ENCODE results near the gene GABRP. TPM values are rescaled to one million over a fixed set of nuclear protein-coding genes. Genes with fewer than 3 reads are reported as not detected.

Gene GABRP
- total and polyA plus RNA-seq, 8 donors: 0.07 to 4.0 (median 0.23) TPM; not detected in 1

DNA sequence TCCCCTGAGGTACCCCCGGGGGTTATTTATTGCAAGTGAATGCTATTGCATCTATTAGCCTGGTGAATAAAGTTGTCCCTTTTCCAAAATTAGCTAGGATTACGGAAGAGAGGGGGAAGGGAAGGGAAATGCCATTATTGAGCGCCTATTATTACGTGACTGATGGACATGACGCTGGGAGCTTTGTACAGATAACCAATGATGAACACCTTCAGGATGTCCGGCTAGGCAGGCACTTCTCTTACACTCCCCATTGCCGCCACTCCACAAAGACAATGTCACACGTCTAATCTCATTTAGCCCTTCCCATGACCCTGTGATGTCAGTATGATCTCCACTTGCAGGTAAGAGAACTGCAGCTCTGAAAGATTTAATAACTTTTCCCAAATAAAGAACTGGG lies 9.4 kb downstream of the GABRP start:
- FAIRE-seq (no peak), DNase-seq (no peak), ATAC-seq (no peak)
- intact Hi-C loops (cut with DNase I): loop anchor here in 2 of 3 donors (10.0 kb wide), 2 partner anchors 48 to 158 kb away; no protein-coding TSS in a partner anchor
- Histone ChIP-seq H3K4me1 (no peaks in the 10 kb centered on the region), H3K27ac (no peak overlapping the region), H3K36me3 (no peaks in the 10 kb centered on the region), H3K9me3 (no peaks in the 10 kb centered on the region), H3K27me3 (no peaks in the 10 kb centered on the region), H3K4me3 (no peak overlapping the region)
- 78 to 88% methylated on average over 8 of the region's 8 CpGs for WGBS, 2 donors
- TF ChIP-seq, protein P1, sequence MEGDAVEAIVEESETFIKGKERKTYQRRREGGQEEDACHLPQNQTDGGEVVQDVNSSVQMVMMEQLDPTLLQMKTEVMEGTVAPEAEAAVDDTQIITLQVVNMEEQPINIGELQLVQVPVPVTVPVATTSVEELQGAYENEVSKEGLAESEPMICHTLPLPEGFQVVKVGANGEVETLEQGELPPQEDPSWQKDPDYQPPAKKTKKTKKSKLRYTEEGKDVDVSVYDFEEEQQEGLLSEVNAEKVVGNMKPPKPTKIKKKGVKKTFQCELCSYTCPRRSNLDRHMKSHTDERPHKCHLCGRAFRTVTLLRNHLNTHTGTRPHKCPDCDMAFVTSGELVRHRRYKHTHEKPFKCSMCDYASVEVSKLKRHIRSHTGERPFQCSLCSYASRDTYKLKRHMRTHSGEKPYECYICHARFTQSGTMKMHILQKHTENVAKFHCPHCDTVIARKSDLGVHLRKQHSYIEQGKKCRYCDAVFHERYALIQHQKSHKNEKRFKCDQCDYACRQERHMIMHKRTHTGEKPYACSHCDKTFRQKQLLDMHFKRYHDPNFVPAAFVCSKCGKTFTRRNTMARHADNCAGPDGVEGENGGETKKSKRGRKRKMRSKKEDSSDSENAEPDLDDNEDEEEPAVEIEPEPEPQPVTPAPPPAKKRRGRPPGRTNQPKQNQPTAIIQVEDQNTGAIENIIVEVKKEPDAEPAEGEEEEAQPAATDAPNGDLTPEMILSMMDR (IDR thresholded peaks at IDR 0.05): no peak

DNA sequence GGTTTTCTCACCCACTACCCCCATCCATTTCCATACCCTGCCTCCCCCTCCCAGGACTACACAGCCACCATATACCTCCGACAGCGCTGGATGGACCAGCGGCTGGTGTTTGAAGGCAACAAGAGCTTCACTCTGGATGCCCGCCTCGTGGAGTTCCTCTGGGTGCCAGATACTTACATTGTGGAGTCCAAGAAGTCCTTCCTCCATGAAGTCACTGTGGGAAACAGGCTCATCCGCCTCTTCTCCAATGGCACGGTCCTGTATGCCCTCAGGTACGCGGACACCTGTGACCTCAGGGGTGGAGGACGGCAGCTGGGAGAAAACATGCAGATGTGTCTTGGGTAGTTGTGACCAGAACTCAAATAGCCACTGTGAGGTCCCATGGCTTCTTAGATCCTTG lies 11.6 kb downstream of the GABRP start:
- DNase-seq: no peak
- H3K27me3 ChIP-seq: no peaks in the 10 kb centered on the region
- no peak overlapping the region for H3K4me3 ChIP-seq
- intact Hi-C loops (cut with DNase I): loop anchor here in 2 of 3 donors (10.0 kb wide), 2 partner anchors 50 to 160 kb away; no protein-coding TSS in a partner anchor
- no peaks in the 10 kb centered on the region for H3K9me3 ChIP-seq
- H3K27ac ChIP-seq: no peak overlapping the region
- TF ChIP-seq, protein P1 (IDR thresholded peaks at IDR 0.05): no peak
- 84 to 90% methylated on average over 10 of the region's 10 CpGs for WGBS, 2 donors
- no peaks in the 10 kb centered on the region for H3K36me3 ChIP-seq
- no peak for FAIRE-seq
- no peaks in the 10 kb centered on the region for H3K4me1 ChIP-seq
- no peak for ATAC-seq

DNA sequence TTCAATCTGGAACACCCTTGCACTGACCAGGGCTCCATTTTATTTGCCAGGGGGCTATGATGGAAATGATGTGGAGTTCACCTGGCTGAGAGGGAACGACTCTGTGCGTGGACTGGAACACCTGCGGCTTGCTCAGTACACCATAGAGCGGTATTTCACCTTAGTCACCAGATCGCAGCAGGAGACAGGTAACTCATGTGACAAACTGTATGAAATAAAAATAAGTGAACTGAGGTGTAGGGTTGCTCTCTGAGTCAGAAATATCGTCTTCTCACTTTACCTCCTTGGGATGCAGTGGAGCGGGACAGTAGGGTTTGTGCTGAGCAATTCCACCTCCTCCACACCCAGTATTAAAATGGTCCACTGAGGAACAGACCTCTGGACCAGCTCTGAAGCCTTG lies 22.1 kb downstream of the GABRP start:
- 81 to 91% methylated on average over 7 of the region's 7 CpGs for WGBS, 2 donors
- peaks cover 0 to 5% (median 1%) of the 10 kb centered on the region in 4 donors for H3K27me3 ChIP-seq
- DNase-seq (no peak), ATAC-seq (no peak), FAIRE-seq (no peak)
- no peaks in the 10 kb centered on the region for H3K9me3 ChIP-seq
- no peaks in the 10 kb centered on the region for H3K4me1 ChIP-seq
- H3K36me3 ChIP-seq: no peaks in the 10 kb centered on the region
- H3K27ac ChIP-seq: no peak overlapping the region
- TF ChIP-seq, protein P1 (IDR thresholded peaks at IDR 0.05): no peak
- intact Hi-C loops (cut with DNase I): no loop called here
- no peak overlapping the region for H3K4me3 ChIP-seq

DNA sequence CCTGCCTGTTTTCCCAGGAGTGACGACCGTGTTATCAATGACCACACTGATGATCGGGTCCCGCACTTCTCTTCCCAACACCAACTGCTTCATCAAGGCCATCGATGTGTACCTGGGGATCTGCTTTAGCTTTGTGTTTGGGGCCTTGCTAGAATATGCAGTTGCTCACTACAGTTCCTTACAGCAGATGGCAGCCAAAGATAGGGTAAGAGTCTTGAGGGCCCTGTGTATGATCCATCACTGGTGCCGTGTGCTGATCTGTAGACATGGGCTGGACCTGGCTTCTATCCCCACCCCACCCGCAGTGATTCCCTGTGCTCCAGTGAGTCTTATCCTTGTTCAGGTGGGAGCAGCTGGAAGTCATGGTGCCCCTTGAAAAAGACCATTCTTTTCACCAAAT lies 26.0 kb downstream of the GABRP start:
- Histone ChIP-seq H3K4me1 (no peaks in the 10 kb centered on the region), H3K4me3 (no peak overlapping the region), H3K36me3 (no peaks in the 10 kb centered on the region), H3K27ac (no peak overlapping the region), H3K27me3 (peaks cover 0 to 5% (median 1%) of the 10 kb centered on the region in 4 donors), H3K9me3 (no peaks in the 10 kb centered on the region)
- ATAC-seq: peak; percentile 72 to 97 (median 87)
- FAIRE-seq: no peak
- TF ChIP-seq, protein P1 (IDR thresholded peaks at IDR 0.05): peak in 2 of 4 donors; percentile 15 to 18
- peak in 3 of 6 donors; percentile 12 to 43 (median 33) for DNase-seq
- WGBS, 2 donors: 34 to 37% methylated on average over 7 of the region's 7 CpGs
- intact Hi-C loops (cut with DNase I): no loop called here

DNA sequence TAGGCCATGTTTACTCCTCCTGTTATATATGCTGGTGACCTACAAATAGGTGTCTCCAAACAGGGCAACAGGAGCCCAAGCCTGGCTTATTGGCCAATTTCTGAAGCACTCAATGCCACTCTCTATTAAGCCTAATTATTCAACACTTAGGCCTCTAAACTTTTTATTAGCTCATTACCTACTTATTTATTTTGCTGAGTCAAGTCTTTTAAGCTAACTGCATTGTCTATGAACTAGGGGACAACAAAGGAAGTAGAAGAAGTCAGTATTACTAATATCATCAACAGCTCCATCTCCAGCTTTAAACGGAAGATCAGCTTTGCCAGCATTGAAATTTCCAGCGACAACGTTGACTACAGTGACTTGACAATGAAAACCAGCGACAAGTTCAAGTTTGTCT lies 28.2 kb downstream of the GABRP start:
- 86 to 90% methylated on average over 4 of the region's 4 CpGs for WGBS, 2 donors
- intact Hi-C loops (cut with DNase I): loop anchor here in 1 of 3 donors (5.0 kb wide), 1 partner anchor 531 kb away; no protein-coding TSS in a partner anchor
- ATAC-seq (no peak), DNase-seq (no peak), FAIRE-seq (no peak)
- TF ChIP-seq, protein P1 (IDR thresholded peaks at IDR 0.05): no peak
- Histone ChIP-seq H3K36me3 (no peaks in the 10 kb centered on the region), H3K27ac (no peak overlapping the region), H3K9me3 (no peaks in the 10 kb centered on the region), H3K27me3 (peaks cover 0 to 5% (median 0%) of the 10 kb centered on the region in 4 donors), H3K4me3 (no peak overlapping the region), H3K4me1 (no peaks in the 10 kb centered on the region)

Data from pancreas (tissue), 10 donors.